T-helper 1 cell treated with Interleukin-12 subunit alpha and Interleukin-12 subunit beta and Interleukin-4 antibody, amounts not matched to agents 30 μg/mL and 1 μg/mL, for 36 hours (primary cell): ENCODE data around the gene MGA.

Experiments
- H3K27ac Mint-ChIP-seq: one replicate; pipeline ENCODE4 v1.8.0; 2021; ENCODE audit warnings: mild to moderate bottlenecking, mixed read lengths
- H3K27me3 Mint-ChIP-seq: one replicate; pipeline ENCODE4 v1.8.0; 2021; ENCODE audit warnings: low read depth, mixed read lengths
- H3K36me3 Mint-ChIP-seq: one replicate; pipeline ENCODE4 v1.8.0; 2021; ENCODE audit warnings: low read depth, mixed read lengths
- H3K4me1 Mint-ChIP-seq: one replicate; pipeline ENCODE4 v1.8.0; 2021; ENCODE audit warnings: low read depth, mixed read lengths
- H3K4me3 Mint-ChIP-seq: one replicate; pipeline ENCODE4 v1.8.0; 2021; ENCODE audit warnings: mild to moderate bottlenecking, moderate library complexity, mixed read lengths
- H3K9me3 Mint-ChIP-seq: one replicate; pipeline ENCODE4 v1.8.0; 2021; ENCODE audit warnings: mixed read lengths

The MGA gene

GRCh38 chr15:41809121-41809520 lies 148.9 kb downstream of the MGA start:
- Mint-ChIP-seq H3K4me1 (peaks cover 29% of the 10 kb centered on the region), H3K36me3 (peaks cover 12% of the 10 kb centered on the region), H3K27ac (no peak overlapping the region), H3K9me3 (no peaks in the 10 kb centered on the region), H3K27me3 (no peaks in the 10 kb centered on the region), H3K4me3 (no peak overlapping the region)

GRCh38 chr15:41809526-41810220 lies 149.5 kb downstream of the MGA start:
- Mint-ChIP-seq H3K4me3 (no peak overlapping the region), H3K9me3 (no peaks in the 10 kb centered on the region), H3K4me1 (peaks cover 26% of the 10 kb centered on the region), H3K36me3 (peaks cover 14% of the 10 kb centered on the region), H3K27ac (no peak overlapping the region), H3K27me3 (no peaks in the 10 kb centered on the region)

- no peak overlapping the region for H3K4me3 Mint-ChIP-seq
- peak overlapping the region; percentile 15 for H3K27ac Mint-ChIP-seq
- no peaks in the 10 kb centered on the region for H3K27me3 Mint-ChIP-seq
Observed at GRCh38 chr15:41810651-41811431, 150.6 kb downstream of the MGA start.

GRCh38 chr15:41811432-41812195 lies 151.4 kb downstream of the MGA start:
- H3K27me3 Mint-ChIP-seq: no peaks in the 10 kb centered on the region
- peaks cover 18% of the 10 kb centered on the region for H3K36me3 Mint-ChIP-seq
- no peak overlapping the region for H3K4me3 Mint-ChIP-seq
- peaks cover 21% of the 10 kb centered on the region for H3K4me1 Mint-ChIP-seq
- no peaks in the 10 kb centered on the region for H3K9me3 Mint-ChIP-seq
- peak overlapping the region; percentile 15 for H3K27ac Mint-ChIP-seq

More at GRCh38 chr15:41810651-41811431, 150.6 kb downstream of the MGA start:
- peaks cover 23% of the 10 kb centered on the region for H3K4me1 Mint-ChIP-seq
- H3K9me3 Mint-ChIP-seq: no peaks in the 10 kb centered on the region
- peaks cover 18% of the 10 kb centered on the region for H3K36me3 Mint-ChIP-seq

- Mint-ChIP-seq H3K9me3 (no peaks in the 10 kb centered on the region), H3K36me3 (peaks cover 19% of the 10 kb centered on the region), H3K4me3 (no peak overlapping the region), H3K4me1 (peaks cover 21% of the 10 kb centered on the region), H3K27ac (no peak overlapping the region), H3K27me3 (no peaks in the 10 kb centered on the region)
Observed at GRCh38 chr15:41812820-41813375, 152.7 kb downstream of the MGA start.

- Mint-ChIP-seq H3K4me1 (peaks cover 21% of the 10 kb centered on the region), H3K9me3 (no peaks in the 10 kb centered on the region), H3K27me3 (no peaks in the 10 kb centered on the region), H3K36me3 (peaks cover 21% of the 10 kb centered on the region), H3K27ac (no peak overlapping the region), H3K4me3 (no peak overlapping the region)
Observed at GRCh38 chr15:41813426-41813825, 153.2 kb downstream of the MGA start.

GRCh38 chr15:41814534-41814933 lies 154.3 kb downstream of the MGA start:
- H3K9me3 Mint-ChIP-seq: no peaks in the 10 kb centered on the region
- H3K36me3 Mint-ChIP-seq: peaks cover 28% of the 10 kb centered on the region
- H3K4me3 Mint-ChIP-seq: no peak overlapping the region
- peaks cover 22% of the 10 kb centered on the region for H3K4me1 Mint-ChIP-seq
- no peaks in the 10 kb centered on the region for H3K27me3 Mint-ChIP-seq
- no peak overlapping the region for H3K27ac Mint-ChIP-seq

GRCh38 chr15:41816788-41817187 lies 156.6 kb downstream of the MGA start:
- no peak overlapping the region for H3K27ac Mint-ChIP-seq

GRCh38 chr15:41817327-41817726 lies 157.1 kb downstream of the MGA start:
- Mint-ChIP-seq H3K4me3 (no peak overlapping the region), H3K9me3 (no peaks in the 10 kb centered on the region), H3K27ac (no peak overlapping the region), H3K4me1 (peaks cover 2% of the 10 kb centered on the region), H3K36me3 (peaks cover 38% of the 10 kb centered on the region), H3K27me3 (no peaks in the 10 kb centered on the region)

More at GRCh38 chr15:41816788-41817187, 156.6 kb downstream of the MGA start:
- no peak overlapping the region for H3K4me3 Mint-ChIP-seq
- H3K4me1 Mint-ChIP-seq: peaks cover 4% of the 10 kb centered on the region
- no peaks in the 10 kb centered on the region for H3K9me3 Mint-ChIP-seq
- H3K27me3 Mint-ChIP-seq: no peaks in the 10 kb centered on the region
- peaks cover 38% of the 10 kb centered on the region for H3K36me3 Mint-ChIP-seq

- peaks cover 2% of the 10 kb centered on the region for H3K4me1 Mint-ChIP-seq
- H3K27me3 Mint-ChIP-seq: no peaks in the 10 kb centered on the region
- no peaks in the 10 kb centered on the region for H3K9me3 Mint-ChIP-seq
- H3K36me3 Mint-ChIP-seq: peaks cover 40% of the 10 kb centered on the region
- no peak overlapping the region for H3K27ac Mint-ChIP-seq
- H3K4me3 Mint-ChIP-seq: no peak overlapping the region
Observed at GRCh38 chr15:41817781-41818180, 157.6 kb downstream of the MGA start.

GRCh38 chr15:41819455-41820050 lies 159.3 kb downstream of the MGA start:
- peaks cover 38% of the 10 kb centered on the region for H3K36me3 Mint-ChIP-seq
- no peak overlapping the region for H3K4me3 Mint-ChIP-seq
- H3K4me1 Mint-ChIP-seq: peaks cover 2% of the 10 kb centered on the region
- peak overlapping the region; percentile 8 for H3K27ac Mint-ChIP-seq
- no peaks in the 10 kb centered on the region for H3K27me3 Mint-ChIP-seq
- H3K9me3 Mint-ChIP-seq: no peaks in the 10 kb centered on the region

- H3K4me3 Mint-ChIP-seq: no peak overlapping the region
- no peaks in the 10 kb centered on the region for H3K27me3 Mint-ChIP-seq
- peaks cover 2% of the 10 kb centered on the region for H3K4me1 Mint-ChIP-seq
- no peaks in the 10 kb centered on the region for H3K9me3 Mint-ChIP-seq
- H3K36me3 Mint-ChIP-seq: peaks cover 34% of the 10 kb centered on the region
- H3K27ac Mint-ChIP-seq: no peak overlapping the region
Observed at GRCh38 chr15:41820791-41821423, 160.7 kb downstream of the MGA start.

GRCh38 chr15:41821831-41822230 lies 161.6 kb downstream of the MGA start:
- Mint-ChIP-seq H3K9me3 (no peaks in the 10 kb centered on the region), H3K4me3 (no peak overlapping the region), H3K36me3 (peaks cover 36% of the 10 kb centered on the region), H3K27ac (no peak overlapping the region), H3K27me3 (no peaks in the 10 kb centered on the region), H3K4me1 (peaks cover 5% of the 10 kb centered on the region)

- peaks cover 34% of the 10 kb centered on the region for H3K36me3 Mint-ChIP-seq
Observed at GRCh38 chr15:41822471-41822870, 162.3 kb downstream of the MGA start.

More at GRCh38 chr15:41822471-41822870, 162.3 kb downstream of the MGA start:
- H3K4me3 Mint-ChIP-seq: no peak overlapping the region
- peaks cover 5% of the 10 kb centered on the region for H3K4me1 Mint-ChIP-seq
- H3K9me3 Mint-ChIP-seq: no peaks in the 10 kb centered on the region
- H3K27ac Mint-ChIP-seq: no peak overlapping the region
- H3K27me3 Mint-ChIP-seq: no peaks in the 10 kb centered on the region
